HUES48 (cell line): Measurements from ENCODE around the gene ORM2.
"Not testable (repeated sequence)": the region's sequence is repeated elsewhere in the genome, so short reads cannot be mapped to it uniquely, and the experiment has no call there.

Source experiments
- H3K27ac ChIP-seq: one replicate; pipeline ENCODE4 v1.7.0; 2013; ENCODE audit warnings: low read depth, low read length, inconsistent platforms
- H3K27me3 ChIP-seq: 2 replicates; pipeline ENCODE4 v1.6.1; 2013; ENCODE audit warnings: mild to moderate bottlenecking, low read length; ENCODE audit not compliant: control insufficient read depth, insufficient read depth
- H3K36me3 ChIP-seq: 2 replicates; pipeline ENCODE4 v1.6.1; 2013; ENCODE audit warnings: low read length; ENCODE audit not compliant: control insufficient read depth, insufficient read depth
- H3K4me1 ChIP-seq: 2 replicates; pipeline ENCODE4 v1.6.1; 2013; ENCODE audit warnings: mild to moderate bottlenecking, low read length; ENCODE audit not compliant: control insufficient read depth, insufficient read depth
- H3K4me3 ChIP-seq: 2 replicates; pipeline ENCODE4 v1.5.1; 2013; ENCODE audit warnings: mild to moderate bottlenecking, low read depth, low read length
- H3K9ac ChIP-seq: 2 replicates; pipeline ENCODE4 v1.6.1; 2013; ENCODE audit warnings: mild to moderate bottlenecking, low read depth, low read length, moderate library complexity
- H3K9me3 ChIP-seq: 2 replicates; pipeline ENCODE4 v1.6.1; 2013; ENCODE audit warnings: low read length; ENCODE audit not compliant: control insufficient read depth, insufficient read depth

Gene ORM2

GRCh38 chr9:114316605-114317230, 13.0 kb upstream of the ORM2 start:
- Histone ChIP-seq H3K4me1 (no peaks in the 10 kb centered on the region), H3K9ac (no peak overlapping the region), H3K36me3 (no peaks in the 10 kb centered on the region), H3K4me3 (no peak overlapping the region), H3K27me3 (no peaks in the 10 kb centered on the region), H3K27ac (no peak overlapping the region), H3K9me3 (no peaks in the 10 kb centered on the region)

- H3K27me3 ChIP-seq = no peaks in the 10 kb centered on the region
- no peak overlapping the region for H3K27ac ChIP-seq
- no peak overlapping the region for H3K9ac ChIP-seq
- no peaks in the 10 kb centered on the region for H3K9me3 ChIP-seq
- H3K36me3 ChIP-seq = no peaks in the 10 kb centered on the region
- H3K4me3 ChIP-seq = no peak overlapping the region
- H3K4me1 ChIP-seq = no peaks in the 10 kb centered on the region
These were observed 11.9 kb upstream of the ORM2 start for GRCh38 chr9:114317665-114318357.

GRCh38 chr9:114318416-114318815, 11.3 kb upstream of the ORM2 start:
- Histone ChIP-seq H3K9ac (no peak overlapping the region), H3K4me3 (no peak overlapping the region), H3K36me3 (no peaks in the 10 kb centered on the region), H3K4me1 (no peaks in the 10 kb centered on the region), H3K9me3 (no peaks in the 10 kb centered on the region), H3K27me3 (no peaks in the 10 kb centered on the region), H3K27ac (no peak overlapping the region)

GRCh38 chr9:114319147-114319546, 10.5 kb upstream of the ORM2 start:
- H3K27me3 ChIP-seq = no peaks in the 10 kb centered on the region
- no peaks in the 10 kb centered on the region for H3K9me3 ChIP-seq
- no peak overlapping the region for H3K27ac ChIP-seq
- no peaks in the 10 kb centered on the region for H3K4me1 ChIP-seq
- no peaks in the 10 kb centered on the region for H3K36me3 ChIP-seq
- no peak overlapping the region for H3K9ac ChIP-seq
- H3K4me3 ChIP-seq = no peak overlapping the region

- not testable (repeated sequence) for H3K36me3 ChIP-seq, H3K9me3 ChIP-seq, H3K27ac ChIP-seq, H3K4me3 ChIP-seq, H3K4me1 ChIP-seq, H3K27me3 ChIP-seq, H3K9ac ChIP-seq
These were observed 9.0 kb upstream of the ORM2 start for GRCh38 chr9:114320710-114321109.

GRCh38 chr9:114321759-114322158, 7.9 kb upstream of the ORM2 start:
- Histone ChIP-seq H3K4me1 (no peaks in the 10 kb centered on the region), H3K27me3 (no peaks in the 10 kb centered on the region), H3K4me3 (no peak overlapping the region), H3K27ac (no peak overlapping the region), H3K9ac (no peak overlapping the region), H3K36me3 (no peaks in the 10 kb centered on the region), H3K9me3 (no peaks in the 10 kb centered on the region)

GRCh38 chr9:114322160-114322818, 7.4 kb upstream of the ORM2 start:
- not testable (repeated sequence) for H3K27ac ChIP-seq, H3K4me1 ChIP-seq, H3K36me3 ChIP-seq, H3K9ac ChIP-seq, H3K9me3 ChIP-seq, H3K4me3 ChIP-seq, H3K27me3 ChIP-seq

GRCh38 chr9:114322831-114323531, 6.7 kb upstream of the ORM2 start, which contains the start of gene ORM1:
Gene ORM1, plus strand, starts transcription at chr9:114323098. Its CDS starts 36 bp downstream, at chr9:114323134.
- not testable (repeated sequence) for H3K27ac ChIP-seq, H3K9ac ChIP-seq, H3K27me3 ChIP-seq, H3K36me3 ChIP-seq, H3K4me3 ChIP-seq, H3K4me1 ChIP-seq, H3K9me3 ChIP-seq

GRCh38 chr9:114323849-114324248, 5.8 kb upstream of the ORM2 start:
- H3K36me3 ChIP-seq, H3K27ac ChIP-seq, H3K9ac ChIP-seq, H3K4me3 ChIP-seq, H3K27me3 ChIP-seq, H3K4me1 ChIP-seq, H3K9me3 ChIP-seq: not testable (repeated sequence)

- Histone ChIP-seq H3K4me1 (no peaks in the 10 kb centered on the region), H3K9me3 (no peaks in the 10 kb centered on the region), H3K36me3 (no peaks in the 10 kb centered on the region), H3K4me3 (no peak overlapping the region), H3K27ac (no peak overlapping the region), H3K27me3 (no peaks in the 10 kb centered on the region), H3K9ac (no peak overlapping the region)
These were observed 5.2 kb upstream of the ORM2 start for GRCh38 chr9:114324492-114324891.

- H3K27ac ChIP-seq, H3K27me3 ChIP-seq, H3K4me1 ChIP-seq, H3K4me3 ChIP-seq, H3K9me3 ChIP-seq, H3K9ac ChIP-seq, H3K36me3 ChIP-seq: not testable (repeated sequence)
These were observed 4.7 kb upstream of the ORM2 start for GRCh38 chr9:114324965-114325364.
